ENCODE data around the gene ADAMTS16. TPM values are rescaled to one million over a fixed set of nuclear protein-coding genes. Genes with fewer than 3 reads are reported as not detected.

ADAMTS16 gene
- total RNA-seq, 3 donors from 2014 or later: 0.15 to 1.3 (median 0.33) TPM

GRCh38 chr5:5141625-5142525 lies 1.7 kb downstream of the ADAMTS16 start:
- intact Hi-C loops (cut with DNase I; ENCODE audit: low total_unique reads): no loop called here
- peak overlapping the region in 1 of 3 donors; percentile 66 for H3K4me3 ChIP-seq

GRCh38 chr5:5144441-5144840 lies 4.3 kb downstream of the ADAMTS16 start:
- H3K9me3 ChIP-seq: no peaks in the 10 kb centered on the region
- peaks cover 5 to 19% of the 10 kb centered on the region in 2 donors for H3K27me3 ChIP-seq
- H3K27ac ChIP-seq: no peak overlapping the region
- TF ChIP-seq, protein P1, sequence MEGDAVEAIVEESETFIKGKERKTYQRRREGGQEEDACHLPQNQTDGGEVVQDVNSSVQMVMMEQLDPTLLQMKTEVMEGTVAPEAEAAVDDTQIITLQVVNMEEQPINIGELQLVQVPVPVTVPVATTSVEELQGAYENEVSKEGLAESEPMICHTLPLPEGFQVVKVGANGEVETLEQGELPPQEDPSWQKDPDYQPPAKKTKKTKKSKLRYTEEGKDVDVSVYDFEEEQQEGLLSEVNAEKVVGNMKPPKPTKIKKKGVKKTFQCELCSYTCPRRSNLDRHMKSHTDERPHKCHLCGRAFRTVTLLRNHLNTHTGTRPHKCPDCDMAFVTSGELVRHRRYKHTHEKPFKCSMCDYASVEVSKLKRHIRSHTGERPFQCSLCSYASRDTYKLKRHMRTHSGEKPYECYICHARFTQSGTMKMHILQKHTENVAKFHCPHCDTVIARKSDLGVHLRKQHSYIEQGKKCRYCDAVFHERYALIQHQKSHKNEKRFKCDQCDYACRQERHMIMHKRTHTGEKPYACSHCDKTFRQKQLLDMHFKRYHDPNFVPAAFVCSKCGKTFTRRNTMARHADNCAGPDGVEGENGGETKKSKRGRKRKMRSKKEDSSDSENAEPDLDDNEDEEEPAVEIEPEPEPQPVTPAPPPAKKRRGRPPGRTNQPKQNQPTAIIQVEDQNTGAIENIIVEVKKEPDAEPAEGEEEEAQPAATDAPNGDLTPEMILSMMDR (IDR thresholded peaks at IDR 0.05): no peak
- TF ChIP-seq POLR2AphosphoS5 (IDR thresholded peaks at IDR 0.05) (no peak), POLR2A (IDR thresholded peaks at IDR 0.05) (no peak)
- no peak overlapping the region for H3K4me3 ChIP-seq
- no peak for DNase-seq (ENCODE audit: low spot score in 2 of 2)
- intact Hi-C loops (cut with DNase I; ENCODE audit: low total_unique reads): no loop called here
- H3K36me3 ChIP-seq: no peaks in the 10 kb centered on the region
- H3K4me1 ChIP-seq: peaks cover 0 to 3% of the 10 kb centered on the region in 2 donors

More at GRCh38 chr5:5141625-5142525, 1.7 kb downstream of the ADAMTS16 start:
- Histone ChIP-seq H3K36me3 (no peaks in the 10 kb centered on the region), H3K27me3 (peaks cover 5 to 23% of the 10 kb centered on the region in 2 donors), H3K27ac (no peak overlapping the region), H3K4me1 (peaks cover 0 to 3% of the 10 kb centered on the region in 2 donors), H3K9me3 (no peaks in the 10 kb centered on the region)
- DNase-seq (ENCODE audit: low spot score in 2 of 2): no peak
- no peak for TF ChIP-seq POLR2A (IDR thresholded peaks at IDR 0.05)
- TF ChIP-seq, protein P1 (IDR thresholded peaks at IDR 0.05): peak; percentile 64 to 74 (median 74)

DNA sequence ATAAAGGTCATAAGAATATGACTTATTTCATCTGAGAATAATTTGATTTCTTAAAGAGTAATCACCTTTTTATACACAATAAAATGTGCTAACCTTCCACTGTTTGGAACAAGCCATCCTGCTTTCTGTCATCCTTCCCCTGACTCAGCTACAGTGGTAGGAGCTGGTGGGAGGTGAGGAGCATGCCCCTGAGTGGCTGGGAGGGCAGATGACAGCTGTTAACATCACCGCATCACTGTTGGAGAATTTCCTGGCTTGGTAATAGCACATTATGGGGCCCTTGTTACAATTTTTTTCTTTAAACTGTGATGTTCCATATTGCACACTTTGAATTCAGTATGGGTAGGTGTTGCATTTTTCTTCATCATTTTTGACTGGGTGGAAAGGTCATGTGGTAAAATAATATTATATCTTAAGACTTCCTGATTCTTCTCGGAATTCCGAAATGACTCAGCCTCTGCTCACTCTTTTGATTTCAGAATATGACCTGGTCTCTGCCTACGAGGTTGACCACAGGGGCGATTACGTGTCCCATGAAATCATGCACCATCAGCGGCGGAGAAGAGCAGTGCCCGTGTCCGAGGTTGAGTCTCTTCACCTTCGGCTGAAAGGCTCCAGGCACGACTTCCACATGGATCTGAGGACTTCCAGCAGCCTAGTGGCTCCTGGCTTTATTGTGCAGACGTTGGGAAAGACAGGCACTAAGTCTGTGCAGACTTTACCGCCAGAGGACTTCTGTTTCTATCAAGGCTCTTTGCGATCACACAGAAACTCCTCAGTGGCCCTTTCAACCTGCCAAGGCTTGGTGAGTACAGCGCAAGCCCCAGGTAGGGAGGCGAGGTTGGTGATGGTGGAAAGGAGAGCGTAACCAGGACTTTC lies 5.8 kb downstream of the ADAMTS16 start:
- peak overlapping the region in 1 of 3 donors; percentile 33 for H3K4me3 ChIP-seq
- intact Hi-C loops (cut with DNase I; ENCODE audit: low total_unique reads): no loop called here
- H3K9me3 ChIP-seq: peaks cover 0 to 10% of the 10 kb centered on the region in 2 donors
- no peaks in the 10 kb centered on the region for H3K36me3 ChIP-seq
- peak overlapping the region in 1 of 2 donors; percentile 3 for H3K27ac ChIP-seq
- H3K27me3 ChIP-seq: peaks cover 0 to 6% of the 10 kb centered on the region in 2 donors
- no peak for DNase-seq (ENCODE audit: low spot score in 2 of 2)
- H3K4me1 ChIP-seq: no peaks in the 10 kb centered on the region
- no peak for TF ChIP-seq POLR2A (IDR thresholded peaks at IDR 0.05)
- TF ChIP-seq, protein P1 (IDR thresholded peaks at IDR 0.05): no peak
- no peak for TF ChIP-seq POLR2AphosphoS5 (IDR thresholded peaks at IDR 0.05)

GRCh38 chr5:5146530-5147160 lies 6.5 kb downstream of the ADAMTS16 start:
- Histone ChIP-seq H3K36me3 (no peaks in the 10 kb centered on the region), H3K27me3 (no peaks in the 10 kb centered on the region), H3K27ac (peak overlapping the region in 1 of 2 donors; percentile 3), H3K4me1 (no peaks in the 10 kb centered on the region), H3K9me3 (peaks cover 0 to 10% of the 10 kb centered on the region in 2 donors), H3K4me3 (peak overlapping the region in 1 of 3 donors; percentile 33)
- TF ChIP-seq, protein P1 (IDR thresholded peaks at IDR 0.05): no peak
- no peak for TF ChIP-seq POLR2A (IDR thresholded peaks at IDR 0.05)
- TF ChIP-seq POLR2AphosphoS5 (IDR thresholded peaks at IDR 0.05): no peak
- no peak for DNase-seq (ENCODE audit: low spot score in 2 of 2)
- intact Hi-C loops (cut with DNase I; ENCODE audit: low total_unique reads): no loop called here
